ENCODE measurements around the gene REG3A. TPM values are rescaled to one million over a fixed set of nuclear protein-coding genes. Genes with fewer than 3 reads are reported as not detected.

The REG3A gene
- total RNA-seq, 2 experiments from 2014 or later, result not detected

DNA sequence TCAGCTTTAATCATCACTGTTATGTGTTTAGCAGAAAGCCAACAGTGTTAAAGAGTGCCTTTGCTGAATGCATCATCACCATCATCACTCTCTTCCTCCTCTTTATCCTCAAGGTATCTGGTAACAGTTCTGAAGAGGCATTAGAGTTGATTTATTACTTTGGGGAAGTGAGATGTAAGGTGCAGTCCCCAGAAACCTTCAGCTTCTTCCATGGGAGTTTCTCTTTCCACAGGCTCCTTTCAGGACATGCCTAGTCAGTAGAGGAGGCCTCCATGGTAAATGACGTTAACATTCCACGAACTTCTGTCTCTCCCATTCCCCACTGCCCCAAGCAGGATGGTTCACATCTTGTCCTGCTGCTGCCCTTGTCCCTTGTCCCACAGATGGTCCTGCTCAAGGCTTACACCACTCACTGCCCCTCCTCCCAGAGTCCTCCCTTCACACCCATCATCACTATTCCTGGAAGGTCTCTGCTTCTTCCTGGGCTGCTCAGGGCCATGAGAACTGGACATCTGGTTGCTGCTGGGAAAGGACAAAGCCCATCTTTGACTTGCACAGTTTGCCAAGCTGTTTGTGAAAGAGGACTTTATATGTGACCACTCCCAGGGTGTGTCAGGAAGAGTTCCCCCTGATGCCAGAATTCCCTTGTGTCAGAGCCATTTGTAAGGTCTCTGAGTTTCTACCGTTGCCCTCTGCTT, 44.6 kb downstream of the REG3A start:
- Mint-ChIP-seq H3K4me1 (ENCODE audit: low read depth) (no peaks in the 10 kb centered on the region), H3K4me3 (no peak overlapping the region), H3K36me3 (ENCODE audit: low read depth) (no peaks in the 10 kb centered on the region), H3K9me3 (ENCODE audit: insufficient read depth) (peaks cover 17% of the 10 kb centered on the region), H3K27ac (no peak overlapping the region), H3K27me3 (ENCODE audit: low read depth) (no peaks in the 10 kb centered on the region)
- ChIA-PET POLR2A (no interaction called here), CTCF (no interaction called here)
- DNase-seq, result no peak
- no peak for ATAC-seq

DNA sequence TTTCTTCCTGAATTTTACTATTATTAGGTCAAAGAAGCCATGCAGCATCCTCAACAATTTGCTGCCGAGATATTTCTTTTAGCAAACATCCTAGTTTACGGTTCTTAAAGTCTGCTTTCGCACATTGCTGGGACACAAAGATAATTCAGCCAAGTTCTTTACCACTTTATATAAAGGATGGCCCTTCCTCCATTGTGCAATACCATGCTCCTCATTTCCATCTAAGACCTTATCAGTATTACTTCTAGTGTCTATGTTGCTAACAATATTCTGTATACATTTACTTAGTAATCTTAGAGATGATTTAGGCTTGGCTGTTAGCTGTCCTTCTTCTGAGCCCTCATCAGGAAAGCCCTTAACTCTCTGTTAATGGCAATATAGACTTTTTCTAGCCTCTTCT, 47.3 kb downstream of the REG3A start:
- Mint-ChIP-seq H3K9me3 (ENCODE audit: insufficient read depth) (peaks cover 17% of the 10 kb centered on the region), H3K4me3 (no peak overlapping the region), H3K36me3 (ENCODE audit: low read depth) (no peaks in the 10 kb centered on the region), H3K4me1 (ENCODE audit: low read depth) (no peaks in the 10 kb centered on the region), H3K27me3 (ENCODE audit: low read depth) (no peaks in the 10 kb centered on the region), H3K27ac (no peak overlapping the region)
- CTCF ChIA-PET, result no interaction called here
- no peak for ATAC-seq
- no peak for DNase-seq
- POLR2A ChIA-PET, result no interaction called here

Other genes with a start within 250 kb of the REG3A start
- not detected for gene REG3G, start 134.1 kb downstream of the REG3A start, total RNA-seq
- gene REG1B, start 71.8 kb downstream of the REG3A start, total RNA-seq, result not detected
- gene REG1A, start 39.3 kb downstream of the REG3A start, total RNA-seq, result not detected